Measurements from ENCODE around the gene KIF26B. TPM values are rescaled to one million over a fixed set of nuclear protein-coding genes. Genes with fewer than 3 reads are reported as not detected.

KIF26B gene
- polyA plus RNA-seq, 2 of the 4 experiments (the other 2 are of a cell fraction) = 0.01 to 0.04 TPM

DNA sequence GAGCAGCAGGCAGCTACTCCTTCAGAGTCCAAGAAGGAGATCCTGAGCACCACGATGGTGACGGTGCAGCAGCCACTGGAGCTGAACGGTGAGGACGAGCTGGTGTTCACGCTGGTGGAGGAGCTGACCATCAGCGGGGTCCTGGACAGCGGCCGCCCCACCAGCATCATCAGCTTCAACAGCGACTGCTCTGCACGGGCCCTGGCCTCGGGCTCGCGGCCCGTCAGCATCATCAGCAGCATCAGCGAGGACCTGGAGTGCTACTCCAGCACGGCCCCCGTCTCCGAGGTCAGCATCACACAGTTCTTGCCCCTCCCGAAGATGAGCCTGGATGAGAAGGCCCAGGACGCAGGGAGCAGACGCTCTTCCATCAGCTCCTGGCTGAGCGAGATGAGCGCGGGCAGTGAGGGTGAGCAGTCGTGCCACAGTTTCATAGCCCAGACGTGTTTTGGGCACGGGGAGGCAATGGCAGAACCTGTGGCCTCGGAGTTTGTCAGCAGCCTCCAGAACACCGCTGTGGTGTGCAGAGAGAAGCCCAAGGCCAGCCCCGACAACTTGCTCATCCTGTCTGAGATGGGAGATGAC lies 531.8 kb downstream of the KIF26B start:
- ChIA-PET CTCF (no interaction called here), POLR2A (no interaction called here)
- no peak overlapping the region for H3K4me3 ChIP-seq
- DNase-seq (ENCODE audit: low read depth in 1 of 2, low spot score in 1 of 2) (no peak), FAIRE-seq (no peak), ATAC-seq (no peak)
- no peak overlapping the region for H3K27ac ChIP-seq
- H3K9me3 ChIP-seq = no peaks in the 10 kb centered on the region
- TF ChIP-seq JUNB (IDR thresholded peaks at IDR 0.05) = no peak
- no peak for TF ChIP-seq CHD4 (IDR thresholded peaks at IDR 0.05; ENCODE audit: borderline replicate concordance)
- no peak for TF ChIP-seq NPAS2 (CRISPR knock-in tag; IDR thresholded peaks at IDR 0.05; ENCODE audit: borderline replicate concordance)
- no peak for TF ChIP-seq CBX8 (IDR thresholded peaks at IDR 0.05)
- no peak for TF ChIP-seq HOXB5 (CRISPR knock-in tag; IDR thresholded peaks at IDR 0.05)
- no peak for TF ChIP-seq CTCF (IDR thresholded peaks at IDR 0.05)
- H3K4me1 ChIP-seq = no peaks in the 10 kb centered on the region
- no peak overlapping the region for H3K4me2 ChIP-seq
- 50% methylated on average over 19 of the region's 30 CpGs for WGBS (ENCODE audit: missing lambda C conversion rate)

DNA sequence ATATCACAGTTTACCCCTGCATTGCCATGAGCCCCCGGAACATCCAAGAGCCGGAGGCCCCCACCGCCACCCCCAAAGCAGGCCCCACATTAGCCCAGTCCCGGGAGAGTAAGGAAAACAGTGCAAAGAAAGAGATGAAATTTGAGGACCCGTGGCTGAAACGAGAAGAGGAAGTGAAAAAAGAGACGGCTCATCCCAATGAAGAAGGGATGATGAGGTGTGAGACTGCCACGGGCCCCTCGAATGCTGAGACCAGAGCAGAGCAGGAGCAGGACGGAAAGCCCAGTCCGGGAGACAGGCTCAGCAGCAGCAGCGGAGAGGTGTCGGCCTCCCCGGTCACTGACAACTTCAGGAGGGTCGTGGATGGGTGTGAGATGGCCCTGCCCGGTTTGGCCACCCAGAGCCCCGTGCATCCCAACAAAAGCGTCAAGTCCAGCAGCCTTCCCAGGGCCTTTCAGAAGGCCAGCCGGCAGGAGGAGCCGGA lies 532.4 kb downstream of the KIF26B start:
- DNase-seq (ENCODE audit: low read depth in 1 of 2, low spot score in 1 of 2) (no peak), FAIRE-seq (no peak), ATAC-seq (no peak)
- no peak overlapping the region for H3K4me2 ChIP-seq
- no peaks in the 10 kb centered on the region for H3K4me1 ChIP-seq
- TF ChIP-seq JUN (IDR thresholded peaks at IDR 0.05) (no peak), CHD4 (IDR thresholded peaks at IDR 0.05; ENCODE audit: borderline replicate concordance) (no peak), NR3C1 (IDR thresholded peaks at IDR 0.05) (no peak), ZNF302 (CRISPR knock-in tag; IDR thresholded peaks at IDR 0.05) (no peak), BHLHE40 (IDR thresholded peaks at IDR 0.05; ENCODE audit: low read depth, low read length) (no peak), FOSL2 (IDR thresholded peaks at IDR 0.05) (no peak), FOSL2 (CRISPR knock-in tag; IDR thresholded peaks at IDR 0.05) (no peak), MAFK (IDR thresholded peaks at IDR 0.05; ENCODE audit: partially characterized antibody) (no peak), FOXS1 (CRISPR knock-in tag; IDR thresholded peaks at IDR 0.05) (no peak), NPAS2 (CRISPR knock-in tag; IDR thresholded peaks at IDR 0.05; ENCODE audit: borderline replicate concordance) (no peak), KDM1A (IDR thresholded peaks at IDR 0.05; ENCODE audit: low read depth) (no peak), HOXA7 (CRISPR knock-in tag; IDR thresholded peaks at IDR 0.05) (no peak), CBX8 (IDR thresholded peaks at IDR 0.05) (no peak), EHF (CRISPR knock-in tag; IDR thresholded peaks at IDR 0.05) (no peak), ESRRA (IDR thresholded peaks at IDR 0.05; ENCODE audit: borderline replicate concordance, low read length) (no peak), EP300 (IDR thresholded peaks at IDR 0.05) (no peak), CEBPB (IDR thresholded peaks at IDR 0.05) (no peak), MYC (IDR thresholded peaks at IDR 0.05; ENCODE audit: borderline replicate concordance, low read length) (no peak), RARB (CRISPR knock-in tag; IDR thresholded peaks at IDR 0.05) (no peak), RNF2 (IDR thresholded peaks at IDR 0.05; ENCODE audit: borderline replicate concordance, low read depth) (no peak)
- TF ChIP-seq, protein P1, sequence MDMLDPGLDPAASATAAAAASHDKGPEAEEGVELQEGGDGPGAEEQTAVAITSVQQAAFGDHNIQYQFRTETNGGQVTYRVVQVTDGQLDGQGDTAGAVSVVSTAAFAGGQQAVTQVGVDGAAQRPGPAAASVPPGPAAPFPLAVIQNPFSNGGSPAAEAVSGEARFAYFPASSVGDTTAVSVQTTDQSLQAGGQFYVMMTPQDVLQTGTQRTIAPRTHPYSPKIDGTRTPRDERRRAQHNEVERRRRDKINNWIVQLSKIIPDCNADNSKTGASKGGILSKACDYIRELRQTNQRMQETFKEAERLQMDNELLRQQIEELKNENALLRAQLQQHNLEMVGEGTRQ (IDR thresholded peaks at IDR 0.05) = no peak
- ChIA-PET CTCF (no interaction called here), POLR2A (no interaction called here)
- 47% methylated on average over 17 of the region's 20 CpGs for WGBS (ENCODE audit: missing lambda C conversion rate)
- H3K4me3 ChIP-seq = no peak overlapping the region
- H3K27ac ChIP-seq = no peak overlapping the region
- H3K9me3 ChIP-seq = no peaks in the 10 kb centered on the region

Data from A549 (cell line).